Activated naive CD4-positive, alpha-beta T cell treated with Interleukin-2 at 50 U/mL for 16 hours (primary cell): ENCODE results near the gene CASK.
"Not testable (repeated sequence)": the region's sequence is repeated elsewhere in the genome, so short reads cannot be mapped to it uniquely, and the experiment has no call there.

Source experiments
- DNase-seq: peaks from one replicate; pipeline ENCODE4 v3.0.0-alpha.2; 2020

CASK gene

DNA sequence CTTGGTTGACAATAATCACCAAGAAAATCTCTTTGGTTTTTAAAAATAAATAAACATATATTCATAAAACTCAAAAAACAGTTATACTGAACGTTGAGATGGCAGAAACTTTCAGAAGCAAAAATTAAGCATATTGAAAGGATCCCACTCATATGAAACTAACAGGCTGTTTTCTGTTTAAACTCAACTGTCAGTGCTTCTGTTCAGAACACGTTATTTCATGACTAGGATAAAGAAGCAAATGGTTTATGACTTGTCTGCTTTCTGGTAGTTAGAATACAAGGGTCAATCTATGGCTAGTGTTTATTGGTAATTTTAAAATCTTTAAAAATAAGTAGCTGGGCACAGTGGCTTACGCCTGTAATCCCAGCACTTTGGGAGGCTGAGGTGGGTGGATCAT lies 195.2 kb downstream of the CASK start:
- DNase-seq = no peak

DNA sequence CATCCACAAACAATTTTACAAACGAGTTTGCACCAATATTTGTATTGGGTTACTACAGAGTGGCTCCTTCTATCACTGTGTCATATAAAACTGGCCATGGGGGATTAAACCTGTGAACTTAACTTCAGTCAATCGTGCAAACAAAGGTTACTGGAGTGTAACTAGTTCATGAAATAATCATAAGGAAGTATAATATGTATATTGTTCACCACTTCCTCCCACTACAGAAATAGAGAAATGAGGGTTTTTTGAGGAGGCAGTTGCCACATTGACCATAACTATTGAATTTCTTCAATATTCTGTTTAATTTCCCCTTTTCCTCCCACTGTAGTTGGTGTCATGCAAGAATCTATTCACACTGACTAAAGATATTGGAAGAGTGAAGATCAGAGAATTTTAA lies 199.5 kb downstream of the CASK start, which contains the start of gene GPR82:
Gene GPR82 (plus strand): TSS at position 356 of the 400 bp plus-strand sequence. CDS start 2,846 bp downstream, outside the sequence.
- DNase-seq = no peak

DNA sequence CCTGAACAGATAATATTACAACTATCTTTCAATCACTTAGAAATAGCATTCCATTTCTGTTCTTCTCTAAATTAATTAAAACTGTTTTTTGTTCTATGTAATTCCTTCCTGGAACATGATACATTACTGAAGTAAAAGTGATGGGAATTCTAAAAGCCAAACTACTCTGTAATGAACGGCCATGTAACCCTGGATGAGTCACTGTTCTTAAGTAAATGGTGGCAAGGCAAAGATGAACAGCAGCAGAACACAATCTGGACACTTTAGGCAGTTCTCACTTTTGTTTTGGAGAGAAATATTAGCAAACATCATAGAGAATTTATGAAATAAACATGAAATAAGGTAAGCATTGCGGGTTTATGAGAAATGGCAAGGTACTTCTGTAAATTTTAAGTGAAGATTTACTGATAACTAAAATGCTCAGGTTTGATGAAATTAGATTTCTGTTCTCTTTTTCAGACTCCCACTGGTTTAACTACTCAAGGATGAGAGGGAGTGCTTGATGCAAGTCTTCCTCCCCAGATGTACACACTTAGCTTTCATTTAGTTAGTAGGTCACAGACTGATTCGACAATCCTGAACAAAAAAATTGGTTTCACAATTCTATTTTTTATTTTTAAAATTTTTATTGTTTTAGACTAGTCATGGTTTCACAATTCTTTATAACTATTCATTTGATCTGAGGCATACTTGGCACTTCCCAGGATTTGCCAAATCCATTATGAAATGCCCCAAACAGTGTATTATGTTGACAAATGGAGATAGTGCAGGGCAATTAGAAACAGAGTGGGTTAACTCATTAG lies 200.3 kb downstream of the CASK start:
- DNase-seq = no peak

DNA sequence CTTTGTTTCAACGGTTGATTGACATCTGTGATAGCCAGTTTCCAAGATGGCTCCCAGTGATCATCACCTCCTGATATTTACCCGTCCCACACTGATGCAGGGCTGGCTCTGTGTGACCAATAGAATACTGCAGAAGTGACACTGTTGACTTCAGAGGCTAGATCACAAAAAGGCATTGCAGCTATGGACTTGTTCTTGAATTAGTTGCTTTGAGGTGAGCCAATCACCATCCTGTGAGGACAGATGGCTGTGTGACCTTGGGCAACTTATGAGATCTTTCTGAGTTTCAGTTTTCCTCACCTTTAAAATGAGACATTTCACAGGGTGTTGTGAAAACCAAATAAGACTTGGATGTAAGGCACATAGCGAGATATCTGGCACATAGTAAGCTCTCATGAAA lies 201.1 kb downstream of the CASK start:
- DNase-seq = no peak

DNA sequence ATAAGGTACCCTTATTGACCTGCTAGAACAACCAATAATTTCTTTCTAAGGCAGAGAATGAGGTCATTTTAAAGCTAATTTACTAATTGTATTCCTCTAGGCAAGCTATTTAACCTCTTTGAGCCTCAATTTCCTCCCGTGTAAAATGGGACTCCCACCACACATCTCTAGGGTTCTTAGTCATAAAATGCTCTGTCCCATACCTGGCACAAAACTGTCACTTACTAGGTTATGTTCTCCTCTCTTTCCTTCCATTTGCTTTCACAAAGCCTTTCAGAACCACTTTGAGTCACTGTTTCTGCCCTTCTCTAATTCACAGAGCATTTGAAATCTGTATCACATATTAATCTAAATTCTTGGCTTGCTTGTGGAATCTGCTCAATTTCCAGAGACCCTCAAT lies 201.8 kb downstream of the CASK start:
- no peak for DNase-seq

DNA sequence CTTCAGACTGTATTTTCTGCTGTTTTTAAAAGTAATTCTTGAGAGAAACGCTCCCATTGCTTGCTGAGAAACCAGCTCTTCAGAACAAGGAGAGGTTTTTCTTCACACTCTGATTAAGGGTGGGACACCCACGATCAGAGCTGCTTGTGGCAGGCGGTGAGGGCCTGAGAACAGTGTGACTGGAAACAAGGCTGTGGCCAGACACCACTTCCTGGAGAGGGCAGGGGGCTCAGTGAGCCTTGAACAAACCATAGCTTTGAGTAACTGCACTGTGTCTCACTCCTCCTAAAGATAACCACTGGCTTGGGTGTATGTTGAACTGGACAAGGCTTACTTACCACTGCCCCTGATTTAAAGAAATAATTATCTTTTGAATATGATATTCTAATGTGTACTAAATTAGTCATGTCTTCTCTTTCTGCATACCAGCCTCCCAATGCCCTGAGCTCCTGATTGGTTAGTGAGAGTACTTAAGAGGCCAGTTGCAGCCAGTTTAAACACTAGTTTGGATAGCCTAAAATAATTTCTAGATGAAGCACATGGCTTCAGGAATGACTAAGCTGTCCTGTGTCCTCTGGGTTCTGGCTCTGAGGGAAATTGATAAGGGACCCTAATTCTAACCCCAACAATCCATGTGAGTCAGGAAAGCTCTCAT lies 203.1 kb downstream of the CASK start:
- peak; percentile 45 for DNase-seq

DNA sequence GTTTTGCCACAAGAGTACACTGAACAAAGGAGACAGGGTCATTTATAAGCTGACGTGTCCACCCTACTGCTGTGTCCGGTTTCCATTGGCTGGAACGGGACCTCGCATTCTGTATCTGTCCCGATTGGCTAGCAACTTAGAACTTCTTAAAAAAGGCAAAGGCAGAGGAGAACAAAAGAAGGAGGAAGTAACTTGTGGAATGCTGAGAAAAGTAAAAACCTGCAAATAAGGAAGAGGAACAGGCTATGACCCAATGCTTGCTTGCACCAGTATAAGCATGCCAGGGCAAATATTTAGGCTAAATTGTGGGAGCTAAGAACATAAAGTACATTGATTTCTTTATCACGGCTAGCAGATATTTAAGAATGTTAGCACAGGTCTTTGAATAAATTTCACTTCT lies 203.7 kb downstream of the CASK start:
- not testable (repeated sequence) for DNase-seq

DNA sequence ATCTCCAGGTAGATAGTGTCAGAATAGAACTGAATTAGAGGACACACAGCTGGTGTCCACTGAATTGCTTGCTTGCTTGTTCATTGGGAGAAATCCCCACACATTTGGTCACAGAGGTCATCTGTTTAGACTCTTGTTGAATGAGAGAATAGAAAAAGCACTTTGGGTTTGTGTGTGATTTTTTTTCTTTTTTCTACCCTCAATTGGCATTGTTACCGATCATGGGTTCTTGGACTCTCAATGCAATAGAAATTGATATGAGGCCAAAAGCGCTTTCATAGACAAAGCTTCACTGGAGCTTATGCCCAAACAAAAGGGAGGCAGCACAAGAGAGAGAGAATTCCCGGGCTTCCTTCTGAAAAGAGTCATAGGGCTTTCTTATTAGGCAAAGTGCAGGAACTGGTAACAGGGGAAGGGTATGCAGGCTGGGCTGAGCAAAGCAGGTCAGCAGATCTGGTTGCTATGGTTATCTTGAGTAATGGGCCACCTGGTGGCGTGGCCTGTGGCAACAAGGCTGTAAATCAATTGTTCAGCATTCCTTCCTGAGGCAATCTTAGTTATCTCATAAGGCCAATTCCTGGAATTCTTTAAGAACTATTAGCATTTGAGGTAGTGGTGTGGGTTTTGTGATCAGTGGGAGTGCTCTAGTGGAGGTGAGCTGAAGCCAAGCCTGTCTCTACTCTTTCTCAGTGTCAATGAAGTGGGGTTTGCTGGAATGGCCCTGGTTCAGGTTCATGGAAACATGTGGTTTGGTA lies 204.7 kb downstream of the CASK start:
- no peak for DNase-seq

DNA sequence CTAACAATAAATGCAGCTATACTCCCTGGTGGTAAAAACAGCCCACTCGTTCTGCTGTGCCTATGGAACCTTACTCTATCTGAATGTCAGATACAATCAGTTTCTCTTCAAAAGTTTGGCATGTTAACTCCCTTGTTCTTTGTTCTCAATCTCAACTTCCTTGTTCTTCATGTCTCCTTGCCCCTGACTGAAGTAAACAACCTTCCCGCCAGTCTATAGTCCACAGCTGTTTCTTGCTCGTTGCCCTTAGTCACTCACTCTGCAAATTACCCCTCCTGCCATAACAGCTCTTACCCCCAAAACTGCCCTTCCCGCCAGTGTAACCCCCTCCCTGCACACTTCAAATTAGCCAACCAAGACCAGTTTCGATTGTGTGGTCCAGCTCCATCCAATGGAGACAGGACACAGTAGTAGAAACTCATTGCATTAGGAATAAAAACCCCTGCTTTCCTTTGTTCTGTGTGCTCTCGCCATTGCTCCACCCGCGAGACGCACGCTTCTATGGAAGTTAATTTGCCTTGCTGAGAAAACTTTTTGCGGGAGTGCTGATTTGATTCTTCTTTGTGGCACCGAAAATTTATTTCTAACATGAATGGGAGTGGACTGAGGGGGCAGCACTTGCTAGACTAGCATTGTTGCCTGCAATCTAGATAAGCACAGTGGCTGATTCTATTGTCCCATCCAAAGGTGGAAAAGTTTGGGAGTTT lies 206.4 kb downstream of the CASK start:
- DNase-seq = no peak

DNA sequence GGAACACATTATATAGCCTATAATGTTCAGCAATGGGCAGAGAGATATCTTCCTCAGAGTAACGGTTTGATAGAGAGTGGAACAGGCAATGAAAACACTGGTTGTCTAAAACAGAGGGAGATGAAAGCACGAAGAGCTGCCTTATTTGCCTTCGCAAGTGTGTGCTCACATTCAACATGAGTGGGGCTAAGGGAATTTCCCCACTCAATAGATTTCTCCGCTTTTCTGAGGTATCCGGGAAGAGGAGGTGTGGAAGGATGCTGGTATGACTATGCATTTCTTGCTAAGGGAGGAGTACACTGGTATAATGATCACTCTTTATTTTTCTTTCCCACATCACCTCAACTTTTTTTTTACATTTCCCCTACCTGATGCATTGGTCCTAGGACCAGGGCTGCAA lies 207.1 kb downstream of the CASK start:
- no peak for DNase-seq

DNA sequence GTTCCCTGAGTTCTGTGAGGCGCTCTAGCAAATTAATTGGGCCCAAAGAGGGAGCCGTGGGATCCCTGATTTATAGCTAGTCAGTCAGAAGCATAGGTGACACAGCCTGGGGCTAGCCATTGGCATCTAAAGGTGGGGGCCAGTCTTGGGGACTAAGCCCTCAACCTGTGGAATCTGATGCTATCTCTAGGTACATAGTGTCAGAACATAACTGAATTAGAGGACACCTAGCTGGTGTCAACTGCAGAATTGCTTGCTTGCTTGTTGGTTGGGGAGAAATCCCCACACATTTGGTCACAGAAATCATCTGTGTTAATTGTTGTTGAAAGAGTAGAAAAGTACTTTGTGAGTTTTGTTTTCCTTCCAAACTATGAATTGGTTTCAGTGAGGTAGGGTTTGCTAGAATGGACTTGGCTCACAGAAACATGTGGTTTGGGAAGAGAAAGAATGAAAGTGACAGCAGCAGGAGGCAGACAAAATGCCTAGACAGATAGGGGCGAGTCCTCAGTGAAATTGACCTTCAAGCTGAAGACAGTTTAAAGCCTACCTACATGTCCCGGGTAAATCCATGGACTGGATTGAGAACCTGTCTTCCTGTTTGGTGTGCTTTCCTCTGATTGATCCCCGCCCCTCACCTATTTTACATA lies 212.2 kb downstream of the CASK start:
- DNase-seq = no peak

DNA sequence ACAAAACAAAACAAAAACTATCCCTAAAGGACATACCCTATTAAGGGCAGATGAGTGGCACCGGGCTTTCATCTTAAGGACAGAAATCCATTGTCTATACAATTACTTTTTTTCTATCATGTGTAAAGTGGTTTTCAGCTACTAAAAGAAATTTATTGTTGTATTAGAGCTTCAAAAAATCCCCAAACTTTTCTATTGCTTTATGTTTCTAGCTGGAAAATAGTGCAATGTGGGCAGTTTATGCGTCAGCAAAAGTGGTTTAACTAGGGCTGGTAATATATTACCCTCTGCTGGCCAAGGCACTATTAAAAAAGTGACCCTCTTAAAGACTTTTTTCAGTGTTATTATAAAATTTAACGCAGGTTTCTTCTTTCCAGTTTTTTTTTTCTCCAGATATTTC lies 214.9 kb downstream of the CASK start:
- no peak for DNase-seq

DNA sequence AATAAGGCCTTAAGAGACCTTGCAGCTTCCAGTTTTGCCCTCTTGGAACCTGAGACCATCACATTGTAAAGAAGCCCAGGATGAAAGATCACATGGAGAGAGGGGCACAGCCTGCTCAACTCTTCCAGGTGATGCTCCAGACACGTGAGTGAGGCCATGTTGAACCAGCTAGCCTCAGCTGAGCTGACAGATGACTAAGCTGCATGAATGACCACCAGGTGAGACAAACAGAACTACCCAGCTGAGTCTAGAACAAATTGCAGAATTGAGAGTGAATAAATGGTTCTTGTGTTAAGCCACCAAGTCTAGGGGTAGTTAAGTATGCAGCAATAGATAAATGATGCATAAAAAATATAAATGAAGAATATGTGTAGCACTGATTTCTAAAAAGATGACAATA lies 216.1 kb downstream of the CASK start:
- DNase-seq = no peak

DNA sequence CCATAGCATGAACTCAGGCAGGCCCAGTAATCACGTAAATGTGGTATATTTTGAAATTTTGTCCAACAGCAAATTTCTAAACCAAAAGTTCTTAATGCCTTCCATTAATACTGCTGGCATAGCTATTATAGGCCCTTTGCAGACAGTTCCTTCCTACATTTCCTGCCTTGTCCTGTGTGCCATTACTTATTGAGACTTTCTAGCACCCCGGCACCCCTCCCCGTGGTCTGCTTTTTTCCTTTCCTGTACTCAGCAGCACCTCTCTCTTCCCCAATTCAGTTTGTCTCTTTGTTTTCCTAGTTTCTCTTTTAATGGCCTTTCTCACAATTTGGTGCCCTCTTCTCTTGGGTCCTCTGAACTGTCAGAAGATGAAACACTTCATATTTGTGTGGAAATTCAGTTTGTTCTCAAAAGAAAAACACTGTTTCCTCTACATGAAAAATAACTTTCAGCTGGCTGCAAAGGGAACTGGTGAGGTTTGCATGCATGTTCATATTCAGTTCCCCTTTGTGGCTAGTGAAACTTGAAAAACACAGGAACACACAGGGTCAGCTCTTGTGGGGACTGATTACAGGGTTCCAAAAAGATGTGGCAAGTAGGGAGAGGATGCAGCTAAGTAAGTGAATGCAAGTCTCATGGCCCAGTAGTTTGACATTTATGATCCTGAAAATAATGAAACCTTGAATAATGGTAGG lies 217.5 kb downstream of the CASK start:
- DNase-seq = no peak

DNA sequence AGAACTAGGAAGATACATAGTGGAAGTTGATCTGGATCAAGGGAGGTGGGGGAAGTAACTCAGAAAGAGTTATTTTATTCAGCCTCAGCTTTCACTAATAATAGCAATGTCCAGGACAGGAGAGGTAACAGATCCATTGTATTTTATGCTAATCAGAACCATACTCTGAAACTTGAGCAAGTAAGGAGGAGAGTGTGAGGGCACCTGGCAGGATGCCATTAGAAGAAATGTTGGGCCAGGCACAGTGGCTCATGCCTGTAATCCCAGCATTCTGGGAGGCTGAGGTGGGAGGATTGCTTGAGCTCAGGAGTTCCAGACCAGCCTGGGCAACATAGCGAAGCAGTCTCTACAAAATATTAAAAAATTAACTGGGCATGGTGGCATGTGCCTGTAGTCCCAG lies 218.3 kb downstream of the CASK start:
- DNase-seq = no peak

DNA sequence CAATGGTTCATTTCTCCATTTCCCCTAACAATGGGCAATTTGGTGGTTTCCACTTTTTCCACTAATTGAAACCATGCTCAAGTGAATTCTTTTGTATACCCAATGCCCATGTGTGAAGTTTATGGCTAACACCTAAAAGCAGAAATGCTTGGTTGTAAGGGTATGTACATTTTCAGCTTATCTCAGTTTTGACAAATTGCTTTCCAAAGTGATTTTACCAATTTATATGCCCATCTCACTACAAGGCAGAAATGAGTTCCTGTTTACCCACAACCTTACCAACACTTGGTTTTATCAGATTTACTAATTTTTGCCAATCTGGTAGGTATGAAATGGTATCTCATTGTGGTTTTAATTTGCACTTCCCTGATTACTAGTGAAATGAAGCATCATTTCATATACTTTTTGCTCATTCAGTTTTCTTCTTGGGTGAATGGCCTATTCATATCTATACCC lies 219.8 kb downstream of the CASK start:
- no peak for DNase-seq

DNA sequence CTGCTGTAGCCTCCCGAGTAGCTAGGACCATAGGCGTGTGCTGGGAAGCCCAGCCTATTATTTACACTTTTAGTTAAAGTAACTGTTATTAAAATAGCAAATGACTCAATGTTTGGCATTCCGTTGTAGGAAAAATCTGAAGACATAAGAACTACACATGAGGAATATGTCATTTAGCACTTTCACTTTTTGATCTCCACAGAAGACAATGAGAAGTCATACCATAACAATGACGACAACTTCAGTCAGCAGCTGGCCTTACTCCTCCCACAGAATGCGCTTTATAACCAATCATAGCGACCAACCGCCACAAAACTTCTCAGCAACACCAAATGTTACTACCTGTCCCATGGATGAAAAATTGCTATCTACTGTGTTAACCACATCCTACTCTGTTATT lies 227.9 kb downstream of the CASK start:
- peak; percentile 11 for DNase-seq

DNA sequence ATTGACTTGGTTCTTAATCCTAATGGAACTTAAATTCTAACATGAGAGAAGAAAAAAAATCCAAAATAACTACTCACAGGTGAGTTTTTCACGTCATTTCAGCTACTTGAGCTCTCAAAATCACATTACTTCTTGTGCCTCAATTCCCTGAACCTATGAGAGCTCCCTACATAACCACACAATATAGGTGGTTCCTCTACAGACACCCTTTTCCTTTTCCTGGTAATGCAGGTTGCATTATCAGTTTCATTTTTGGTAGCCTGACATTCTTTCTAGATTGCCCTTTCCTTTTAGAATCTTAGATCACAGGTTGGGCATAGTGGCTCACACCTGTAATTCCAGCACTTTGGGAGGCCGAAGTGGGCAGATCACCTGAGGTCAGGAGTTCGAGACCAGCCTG lies 230.3 kb downstream of the CASK start:
- no peak for DNase-seq

DNA sequence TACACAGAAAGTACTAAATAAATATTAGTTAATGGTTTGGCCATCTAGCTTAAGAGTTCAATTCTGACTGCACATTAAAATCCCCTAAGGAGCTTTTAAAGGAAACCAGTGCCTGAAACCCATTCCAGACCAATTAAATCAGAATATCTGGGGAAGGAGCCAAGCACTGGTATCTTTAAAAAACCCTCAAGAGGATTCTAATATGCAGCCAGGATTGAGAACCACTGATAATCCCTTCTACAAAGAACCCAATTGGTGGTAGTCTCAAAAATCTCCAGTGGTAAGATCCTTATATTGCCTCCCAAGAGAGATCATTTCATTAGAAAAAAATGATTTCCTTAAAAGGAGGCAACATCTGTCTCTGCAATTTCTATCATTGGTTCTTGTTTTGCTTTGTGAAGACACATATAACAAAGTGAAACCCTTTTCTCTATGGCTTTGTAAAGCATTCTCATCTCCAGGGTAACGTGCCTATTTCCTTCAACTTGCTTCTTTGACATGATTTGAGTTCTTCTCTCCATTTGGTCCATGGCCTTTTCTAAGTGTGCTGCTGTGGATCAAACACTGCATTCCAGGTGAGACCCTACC lies 231.1 kb downstream of the CASK start:
- no peak for DNase-seq

DNA sequence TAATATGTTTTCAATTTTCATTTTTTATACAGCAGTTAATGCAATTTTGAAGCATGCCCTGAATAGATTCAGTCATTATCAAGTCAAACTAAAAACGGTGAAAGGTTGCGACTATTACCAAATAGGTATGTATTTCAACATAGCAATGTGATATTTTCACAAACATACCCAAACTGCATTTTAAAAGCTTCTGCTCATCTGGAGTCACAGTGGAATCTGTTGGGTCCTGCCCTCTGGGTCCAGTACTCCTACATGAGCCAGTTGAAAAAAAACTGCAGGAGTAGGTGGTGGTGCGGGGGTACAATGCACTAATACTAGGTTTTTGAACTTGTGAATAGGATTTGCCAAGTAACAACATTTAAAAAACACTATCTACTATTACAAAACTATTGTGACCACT lies 233.6 kb downstream of the CASK start:
- DNase-seq = no peak

DNA sequence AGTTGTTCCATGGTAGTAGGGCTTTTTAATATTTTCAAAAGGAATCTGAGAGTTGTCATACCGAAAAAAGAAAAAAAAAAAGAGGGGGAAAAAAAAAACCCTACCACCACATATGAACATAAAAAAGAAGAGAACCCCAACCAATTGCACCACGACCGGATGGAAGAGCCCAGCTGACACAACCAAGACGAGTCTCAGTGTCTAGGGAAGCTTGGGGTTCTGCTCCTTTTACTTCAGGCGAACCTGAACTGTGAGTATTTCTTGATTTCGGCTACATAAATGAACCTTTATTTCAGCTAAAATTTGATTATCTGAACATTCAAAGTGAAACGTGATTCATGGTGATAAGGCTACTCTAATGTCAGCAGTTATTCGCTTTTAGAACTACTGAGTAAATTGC lies 234.5 kb downstream of the CASK start, which contains the start of gene GPR34:
Gene GPR34 (plus strand): TSS at position 139 of the 400 bp plus-strand sequence. CDS start 6,661 bp downstream, outside the sequence.
- peak; percentile 6 for DNase-seq
